ENCODE data around the gene S100A7A. TPM values are rescaled to one million over a fixed set of nuclear protein-coding genes. Genes with fewer than 3 reads are reported as not detected.

S100A7A gene
- total and polyA plus RNA-seq, 9 donors = not detected

DNA sequence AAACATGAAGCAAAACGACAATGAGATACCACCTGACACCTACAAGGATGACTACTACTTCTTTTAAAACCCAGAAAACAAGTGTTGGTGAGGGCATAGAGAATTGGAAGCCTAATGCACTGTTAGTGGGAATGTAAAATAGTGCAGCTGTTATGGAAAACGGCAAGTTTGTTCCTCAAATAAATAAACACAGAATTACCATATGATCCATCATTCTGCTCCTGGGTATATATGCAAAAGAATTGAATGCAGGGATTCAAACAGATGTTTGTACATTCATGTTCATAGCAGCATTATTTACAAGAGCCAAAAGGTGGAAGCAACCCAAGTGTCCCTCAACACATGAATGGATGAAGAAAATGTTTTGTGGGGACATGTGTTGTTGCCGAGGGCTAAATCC, 24.1 kb upstream of the S100A7A start:
- no peak for DNase-seq

DNA sequence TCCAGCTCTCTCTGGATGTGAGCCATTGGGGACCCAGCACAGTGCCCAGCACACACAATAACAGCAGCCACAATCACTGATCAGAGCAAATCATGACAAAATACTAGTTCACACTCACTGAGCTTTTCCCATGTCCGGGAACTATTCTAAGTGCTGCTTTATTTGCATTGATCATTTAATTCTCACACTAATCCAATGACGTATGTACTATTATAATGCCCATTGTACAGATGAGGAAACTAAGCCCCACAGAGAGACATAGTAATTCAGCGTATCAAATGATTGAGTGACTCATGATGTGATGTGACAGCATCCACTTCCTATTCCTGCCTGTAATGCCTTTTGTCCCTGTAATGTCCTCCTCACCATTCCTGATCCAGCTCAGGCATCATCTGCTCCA, 23.5 kb upstream of the S100A7A start:
- H3K9me3 ChIP-seq = no peaks in the 10 kb centered on the region
- no peak for DNase-seq
- intact Hi-C loops (cut with DNase I) = no loop called here
- no peak overlapping the region for H3K4me3 ChIP-seq
- 83 to 90% (median 85%) methylated on average over 3 of the region's 3 CpGs for WGBS, 3 donors
- H3K36me3 ChIP-seq = no peaks in the 10 kb centered on the region
- TF ChIP-seq, protein P1, sequence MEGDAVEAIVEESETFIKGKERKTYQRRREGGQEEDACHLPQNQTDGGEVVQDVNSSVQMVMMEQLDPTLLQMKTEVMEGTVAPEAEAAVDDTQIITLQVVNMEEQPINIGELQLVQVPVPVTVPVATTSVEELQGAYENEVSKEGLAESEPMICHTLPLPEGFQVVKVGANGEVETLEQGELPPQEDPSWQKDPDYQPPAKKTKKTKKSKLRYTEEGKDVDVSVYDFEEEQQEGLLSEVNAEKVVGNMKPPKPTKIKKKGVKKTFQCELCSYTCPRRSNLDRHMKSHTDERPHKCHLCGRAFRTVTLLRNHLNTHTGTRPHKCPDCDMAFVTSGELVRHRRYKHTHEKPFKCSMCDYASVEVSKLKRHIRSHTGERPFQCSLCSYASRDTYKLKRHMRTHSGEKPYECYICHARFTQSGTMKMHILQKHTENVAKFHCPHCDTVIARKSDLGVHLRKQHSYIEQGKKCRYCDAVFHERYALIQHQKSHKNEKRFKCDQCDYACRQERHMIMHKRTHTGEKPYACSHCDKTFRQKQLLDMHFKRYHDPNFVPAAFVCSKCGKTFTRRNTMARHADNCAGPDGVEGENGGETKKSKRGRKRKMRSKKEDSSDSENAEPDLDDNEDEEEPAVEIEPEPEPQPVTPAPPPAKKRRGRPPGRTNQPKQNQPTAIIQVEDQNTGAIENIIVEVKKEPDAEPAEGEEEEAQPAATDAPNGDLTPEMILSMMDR (IDR thresholded peaks at IDR 0.05) = no peak
- TF ChIP-seq EP300 (IDR thresholded peaks at IDR 0.05) (no peak), POLR2A (IDR thresholded peaks at IDR 0.05) (no peak)
- H3K4me1 ChIP-seq (ENCODE audit: insufficient read depth) = no peaks in the 10 kb centered on the region
- H3K27ac ChIP-seq = no peak overlapping the region
- H3K27me3 ChIP-seq = no peaks in the 10 kb centered on the region

More for the DNA sequence above, 24.1 kb upstream of the S100A7A start:
- no peak overlapping the region for H3K4me3 ChIP-seq
- H3K9me3 ChIP-seq = no peaks in the 10 kb centered on the region
- 28 to 51% (median 30%) methylated on average over 3 of the region's 3 CpGs for WGBS, 3 donors
- TF ChIP-seq EP300 (IDR thresholded peaks at IDR 0.05) = no peak
- TF ChIP-seq, protein P1 (IDR thresholded peaks at IDR 0.05) = no peak
- TF ChIP-seq POLR2A (IDR thresholded peaks at IDR 0.05) = no peak
- no peaks in the 10 kb centered on the region for H3K27me3 ChIP-seq
- no peaks in the 10 kb centered on the region for H3K36me3 ChIP-seq
- intact Hi-C loops (cut with DNase I) = no loop called here
- H3K4me1 ChIP-seq (ENCODE audit: insufficient read depth) = no peaks in the 10 kb centered on the region
- H3K27ac ChIP-seq = no peak overlapping the region

DNA sequence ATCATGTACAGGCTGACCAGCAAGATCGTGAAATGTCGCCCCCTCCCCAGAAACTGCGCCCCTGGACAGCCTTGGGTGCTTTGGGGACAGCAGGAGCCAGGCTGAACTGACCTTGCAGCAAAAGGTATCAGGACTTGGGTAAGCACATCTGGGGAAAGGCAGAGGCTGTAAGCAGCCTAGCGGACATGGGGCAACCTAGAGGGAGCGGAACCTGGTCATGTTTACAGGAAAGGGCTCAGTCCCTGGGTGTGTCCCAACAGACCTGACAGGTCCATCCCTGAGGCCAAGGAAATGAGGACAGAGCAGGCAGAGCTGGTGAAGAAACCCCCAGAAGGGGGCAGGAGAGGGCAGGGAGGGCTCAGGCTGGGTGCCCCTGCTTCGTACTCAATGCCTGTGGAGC, 22.4 kb upstream of the S100A7A start:
- Histone ChIP-seq H3K27me3 (no peaks in the 10 kb centered on the region), H3K4me1 (ENCODE audit: insufficient read depth) (no peaks in the 10 kb centered on the region), H3K36me3 (no peaks in the 10 kb centered on the region), H3K4me3 (no peak overlapping the region), H3K27ac (no peak overlapping the region), H3K9me3 (no peaks in the 10 kb centered on the region)
- no peak for DNase-seq
- WGBS, 3 donors = 65 to 81% (median 81%) methylated on average over 6 of the region's 6 CpGs
- no peak for TF ChIP-seq EP300 (IDR thresholded peaks at IDR 0.05)
- no peak for TF ChIP-seq POLR2A (IDR thresholded peaks at IDR 0.05)
- TF ChIP-seq, protein P1 (IDR thresholded peaks at IDR 0.05) = no peak
- intact Hi-C loops (cut with DNase I) = no loop called here

DNA sequence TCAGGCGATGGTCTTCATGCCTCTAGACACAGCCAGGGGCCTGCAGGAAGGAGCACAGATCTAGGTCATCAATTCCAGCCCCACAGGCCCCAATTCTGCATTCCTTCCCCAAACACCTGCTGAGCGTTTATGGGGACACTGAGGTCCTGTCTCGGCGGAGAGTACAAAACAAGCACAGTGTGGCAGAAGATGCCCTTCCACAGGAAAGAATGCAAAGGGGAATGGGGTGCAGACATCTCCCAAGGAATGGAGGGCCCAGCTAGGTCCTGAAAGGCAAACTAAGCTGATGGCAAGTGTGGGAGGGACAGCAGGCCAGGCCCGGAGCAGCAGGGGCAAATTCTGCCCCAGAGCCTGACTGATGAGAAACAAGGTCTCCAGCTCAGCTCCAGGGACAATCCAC, 21.9 kb upstream of the S100A7A start:
- intact Hi-C loops (cut with DNase I) = no loop called here
- Histone ChIP-seq H3K4me1 (ENCODE audit: insufficient read depth) (no peaks in the 10 kb centered on the region), H3K27ac (no peak overlapping the region), H3K36me3 (no peaks in the 10 kb centered on the region), H3K4me3 (no peak overlapping the region), H3K9me3 (no peaks in the 10 kb centered on the region), H3K27me3 (no peaks in the 10 kb centered on the region)
- 63 to 68% (median 63%) methylated on average over 5 of the region's 5 CpGs for WGBS, 3 donors
- DNase-seq = no peak
- no peak for TF ChIP-seq EP300 (IDR thresholded peaks at IDR 0.05)

DNA sequence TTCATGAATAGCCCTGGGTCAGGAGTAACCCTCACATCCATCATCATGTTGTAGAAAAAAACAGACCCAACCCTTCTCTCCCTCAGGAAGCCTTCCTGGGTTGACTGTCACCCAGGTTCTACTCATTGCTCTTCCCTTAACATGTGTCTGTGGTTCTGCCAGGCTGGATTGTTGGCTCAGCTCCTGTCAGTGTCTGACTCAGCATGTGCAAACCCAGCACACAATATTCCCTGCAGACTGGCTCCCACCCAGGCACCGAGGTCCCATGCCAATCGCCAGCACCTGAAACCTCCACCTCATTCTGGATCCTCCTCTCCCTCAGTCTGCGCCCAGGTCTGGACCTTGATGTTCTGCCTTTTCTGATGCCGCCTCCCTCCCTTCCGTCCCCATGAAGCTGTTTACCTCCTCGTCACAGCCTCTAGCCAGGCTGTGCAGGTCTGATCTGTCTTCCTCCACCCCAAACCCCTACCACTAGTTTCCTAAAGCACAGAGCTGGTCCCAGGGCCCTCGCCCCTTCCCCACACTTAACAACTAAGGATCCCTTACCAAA, 21.1 kb upstream of the S100A7A start:
- DNase-seq = no peak
- WGBS, 3 donors = 70 to 74% (median 73%) methylated on average over 7 of the region's 7 CpGs
- intact Hi-C loops (cut with DNase I) = no loop called here
- Histone ChIP-seq H3K9me3 (no peaks in the 10 kb centered on the region), H3K27me3 (no peaks in the 10 kb centered on the region), H3K4me1 (ENCODE audit: insufficient read depth) (no peaks in the 10 kb centered on the region), H3K27ac (no peak overlapping the region), H3K36me3 (no peaks in the 10 kb centered on the region), H3K4me3 (no peak overlapping the region)
- TF ChIP-seq EP300 (IDR thresholded peaks at IDR 0.05) = no peak
- no peak for TF ChIP-seq POLR2A (IDR thresholded peaks at IDR 0.05)
- TF ChIP-seq, protein P1 (IDR thresholded peaks at IDR 0.05) = no peak

Measured in ovary (tissue), 9 donors.